EL (cell line): Measurements from ENCODE around the gene ACBD6.
"Not testable (repeated sequence)": the region's sequence is repeated elsewhere in the genome, so short reads cannot be mapped to it uniquely, and the experiment has no call there.

Experiments
- DNase-seq: peaks from one replicate; pipeline ENCODE4 v3.0.0-alpha.2; 2016

The ACBD6 gene

GRCh38 chr1:180412583-180412982 lies 89.8 kb downstream of the ACBD6 start:
- no peak for DNase-seq

GRCh38 chr1:180408128-180408527 lies 94.2 kb downstream of the ACBD6 start:
- DNase-seq = not testable (repeated sequence)

GRCh38 chr1:180407051-180407450 lies 95.3 kb downstream of the ACBD6 start:
- DNase-seq = no peak

GRCh38 chr1:180402551-180402950 lies 99.8 kb downstream of the ACBD6 start:
- no peak for DNase-seq

- no peak for DNase-seq
Measured at GRCh38 chr1:180402001-180402400, 100.4 kb downstream of the ACBD6 start.

GRCh38 chr1:180397175-180397574 lies 105.2 kb downstream of the ACBD6 start:
- DNase-seq = no peak

GRCh38 chr1:180392427-180393145 lies 109.8 kb downstream of the ACBD6 start:
- DNase-seq = no peak

- no peak for DNase-seq
Measured at GRCh38 chr1:180392020-180392419, 110.4 kb downstream of the ACBD6 start.

GRCh38 chr1:180387413-180387812 lies 115.0 kb downstream of the ACBD6 start:
- DNase-seq = no peak

GRCh38 chr1:180386745-180387367 lies 115.5 kb downstream of the ACBD6 start:
- no peak for DNase-seq

GRCh38 chr1:180385144-180385543 lies 117.2 kb downstream of the ACBD6 start:
- DNase-seq = no peak

GRCh38 chr1:180384286-180385005 lies 117.9 kb downstream of the ACBD6 start:
- no peak for DNase-seq

- DNase-seq = peak; percentile 40
Measured at GRCh38 chr1:180382326-180383115, 119.9 kb downstream of the ACBD6 start.

GRCh38 chr1:180381184-180381580 lies 121.2 kb downstream of the ACBD6 start:
- DNase-seq = no peak

GRCh38 chr1:180380259-180381183 lies 121.9 kb downstream of the ACBD6 start:
- DNase-seq = no peak

- no peak for DNase-seq
Measured at GRCh38 chr1:180376800-180377199, 125.6 kb downstream of the ACBD6 start.

GRCh38 chr1:180376253-180376652 lies 126.1 kb downstream of the ACBD6 start:
- no peak for DNase-seq

- DNase-seq = no peak
Measured at GRCh38 chr1:180372728-180373127, 129.6 kb downstream of the ACBD6 start.

GRCh38 chr1:180370597-180370996 lies 131.8 kb downstream of the ACBD6 start:
- no peak for DNase-seq

GRCh38 chr1:180370188-180370587 lies 132.2 kb downstream of the ACBD6 start:
- DNase-seq = no peak

GRCh38 chr1:180369061-180369460 lies 133.3 kb downstream of the ACBD6 start:
- DNase-seq = no peak
